Activated naive CD4-positive, alpha-beta T cell (primary cell): ENCODE measurements around the gene RAB6A.
"Not testable (repeated sequence)": the region's sequence is repeated elsewhere in the genome, so short reads cannot be mapped to it uniquely, and the experiment has no call there.

ENCODE experiments used
- DNase-seq, 4 experiments: peaks; one replicate each; lab custom pipeline; 2025; lab: John Stamatoyannopoulos, UW

RAB6A gene

DNA sequence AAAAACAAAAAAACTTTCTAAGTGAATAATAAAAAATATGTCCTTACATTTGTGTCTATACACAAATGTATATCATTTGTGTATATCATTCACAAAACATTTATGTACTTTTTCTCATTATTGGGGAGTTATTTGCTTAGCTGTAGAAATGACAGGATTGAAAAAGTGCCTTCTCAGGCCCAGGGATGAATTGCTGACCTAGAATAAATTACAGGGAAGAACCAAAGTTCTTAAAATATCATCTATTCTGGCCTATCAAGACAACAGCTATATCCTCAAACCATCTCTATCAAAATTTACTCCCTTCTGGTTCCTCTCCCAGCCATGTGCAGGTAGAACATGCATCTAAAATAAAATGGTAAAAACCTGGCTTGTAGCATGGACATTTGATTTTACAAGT lies 1.9 kb upstream of the RAB6A start:
- no peak for DNase-seq

GRCh38 chr11:73761403-73761945 lies 600 bp upstream of the RAB6A start:
- DNase-seq = no peak

DNA sequence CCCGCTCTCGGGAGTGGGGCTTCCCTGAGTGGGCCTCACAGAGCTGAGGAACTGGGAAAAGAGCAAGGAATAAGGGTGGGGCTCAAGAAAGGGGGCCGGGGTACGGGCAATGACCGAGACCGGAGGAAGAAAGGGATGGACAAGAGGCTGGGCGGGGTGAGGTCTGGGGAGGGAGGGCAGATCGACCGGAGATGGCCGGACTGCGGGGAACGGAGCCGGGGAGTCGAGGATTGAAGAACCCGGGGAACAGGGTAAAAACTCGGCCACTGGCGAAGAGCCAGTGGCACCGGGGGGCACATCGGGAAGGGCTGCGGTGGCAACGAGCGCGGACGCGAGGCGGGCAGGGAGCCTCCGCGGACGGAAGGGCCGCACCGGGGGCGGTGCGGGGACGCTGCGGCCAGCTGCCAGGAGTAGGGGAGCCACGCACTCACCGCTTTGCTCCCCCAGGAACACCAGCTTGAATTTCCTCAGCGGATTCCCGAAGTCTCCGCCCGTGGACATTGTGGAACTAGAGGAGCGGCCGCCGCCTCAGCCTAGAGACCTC lies 667 bp downstream of the RAB6A start:
- DNase-seq = peak in 1 of 4 experiments; percentile 32

DNA sequence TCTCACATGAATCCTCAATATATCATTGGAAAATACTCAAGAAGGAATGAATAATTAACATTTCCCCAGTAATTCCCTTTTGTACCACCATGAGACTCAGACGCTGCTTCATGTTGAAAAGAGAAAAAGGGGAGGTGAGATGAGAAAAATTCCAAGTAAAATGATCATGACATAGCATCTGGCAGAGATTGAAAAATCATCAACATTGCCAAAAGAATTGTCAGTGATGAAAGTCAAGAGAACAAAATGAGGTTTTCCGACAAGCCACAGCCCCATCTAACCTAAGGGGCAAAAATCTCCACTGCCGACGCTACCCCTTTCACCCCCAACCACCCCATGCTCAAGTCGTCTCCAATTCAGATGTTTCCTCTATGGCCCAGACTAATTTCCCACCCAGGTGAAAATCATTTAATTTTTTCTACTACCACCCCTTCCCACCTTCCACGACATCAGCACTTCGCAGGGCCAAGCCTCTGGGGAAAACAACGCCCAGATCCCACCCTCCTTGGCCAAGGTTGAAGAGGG lies 1.2 kb downstream of the RAB6A start:
- no peak for DNase-seq

DNA sequence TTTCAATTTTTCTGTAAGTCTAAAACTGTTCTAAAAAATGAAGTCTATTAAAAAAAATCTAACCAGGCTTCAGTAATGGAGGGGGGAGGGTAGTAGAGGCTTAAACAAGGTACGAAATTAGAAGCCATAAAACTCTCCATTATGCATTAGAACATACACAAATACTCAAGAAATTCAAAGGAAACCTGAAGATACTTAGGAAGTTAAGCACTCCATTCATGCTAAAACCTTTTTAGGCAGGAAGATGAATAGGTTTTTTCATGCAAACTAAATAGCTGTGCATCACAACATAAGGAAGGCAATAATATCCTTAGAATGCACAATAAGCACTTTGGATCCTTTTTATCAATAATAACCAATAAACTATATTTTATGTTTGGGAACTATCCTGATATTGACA lies 2.4 kb downstream of the RAB6A start:
- no peak for DNase-seq

DNA sequence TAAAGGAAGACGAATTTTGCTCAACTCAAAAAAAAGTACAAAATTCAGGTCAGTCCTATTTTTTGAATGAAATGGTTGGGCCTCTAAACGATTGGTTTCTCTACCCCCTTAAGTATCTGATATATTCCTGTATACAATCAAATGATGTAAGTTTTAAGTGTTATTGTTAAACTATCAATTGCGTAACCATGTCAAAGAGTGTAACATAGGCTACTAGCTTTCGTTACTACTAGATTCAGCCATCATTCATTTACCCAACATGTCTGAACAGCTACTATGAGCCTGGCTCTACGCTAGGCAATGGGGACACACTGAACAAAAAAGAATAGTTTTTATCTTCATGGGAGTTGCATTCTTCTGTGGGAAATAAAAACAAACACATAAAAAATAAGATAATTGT lies 3.3 kb downstream of the RAB6A start:
- DNase-seq = no peak

DNA sequence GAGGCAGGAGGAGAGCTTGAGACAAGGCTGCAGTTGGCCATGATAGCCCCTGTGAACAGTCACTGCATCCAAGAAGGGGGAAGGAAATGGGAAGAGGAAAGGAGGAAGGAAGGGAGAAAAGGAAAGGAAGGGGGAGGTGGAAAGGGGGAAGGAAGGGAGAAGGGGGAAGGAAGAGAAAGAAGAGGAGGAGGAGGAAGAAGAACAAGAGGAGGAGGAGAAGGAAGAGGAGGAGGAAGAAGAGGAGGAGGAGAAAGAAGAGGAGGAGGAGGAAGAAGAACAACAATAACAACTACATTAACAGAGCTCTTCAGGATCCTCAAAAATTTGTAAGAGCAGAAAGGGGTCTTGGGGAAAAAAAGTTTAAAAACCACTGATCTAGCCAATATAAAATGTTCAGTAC lies 5.2 kb downstream of the RAB6A start:
- no peak for DNase-seq

- no peak for DNase-seq
These were observed 6.9 kb downstream of the RAB6A start for GRCh38 chr11:73753938-73754337.

DNA sequence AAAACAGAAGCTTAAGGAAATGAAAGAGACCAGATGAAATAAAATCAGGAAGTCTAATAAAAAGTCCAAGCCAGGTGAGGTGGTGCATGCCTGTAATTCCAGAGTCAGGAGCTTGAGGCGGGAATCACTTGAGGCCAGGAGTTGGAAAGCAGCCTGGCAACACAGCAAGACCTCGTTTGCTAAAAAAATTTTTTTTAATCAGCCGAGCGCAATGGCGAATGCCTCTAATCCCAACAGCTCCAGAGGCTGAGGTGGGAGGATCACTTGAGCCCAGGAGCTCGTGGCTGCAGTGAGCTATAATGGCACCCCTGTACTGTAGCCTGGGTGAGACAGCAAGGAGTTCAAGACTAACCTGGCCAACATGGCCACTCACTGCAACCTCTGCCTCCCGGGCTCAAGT lies 8.0 kb downstream of the RAB6A start:
- no peak for DNase-seq

- DNase-seq = no peak
These were observed 8.5 kb downstream of the RAB6A start for GRCh38 chr11:73752216-73752867.

GRCh38 chr11:73750862-73751261 lies 10.0 kb downstream of the RAB6A start:
- not testable (repeated sequence) for DNase-seq

DNA sequence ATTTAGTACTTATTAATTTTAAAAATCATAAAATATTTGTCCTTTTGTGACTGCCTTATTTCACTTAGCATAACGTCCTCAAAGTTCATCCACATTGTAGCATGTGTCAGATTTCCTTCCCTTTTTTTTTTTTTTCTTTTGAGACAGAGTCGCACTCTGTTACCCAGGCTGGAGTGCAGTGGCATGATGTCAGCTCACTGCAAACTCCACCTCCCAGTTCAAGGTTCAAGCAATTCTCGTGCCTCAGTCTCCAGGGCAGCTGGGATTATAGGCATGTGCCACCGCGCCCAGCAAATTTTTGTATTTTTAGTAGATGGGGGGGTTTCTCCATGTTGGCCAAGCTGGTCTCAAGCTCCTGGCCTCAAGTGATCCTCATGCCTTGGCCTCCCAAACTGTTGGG lies 10.6 kb downstream of the RAB6A start:
- DNase-seq = no peak

GRCh38 chr11:73749118-73749517 lies 11.8 kb downstream of the RAB6A start:
- DNase-seq = no peak

DNA sequence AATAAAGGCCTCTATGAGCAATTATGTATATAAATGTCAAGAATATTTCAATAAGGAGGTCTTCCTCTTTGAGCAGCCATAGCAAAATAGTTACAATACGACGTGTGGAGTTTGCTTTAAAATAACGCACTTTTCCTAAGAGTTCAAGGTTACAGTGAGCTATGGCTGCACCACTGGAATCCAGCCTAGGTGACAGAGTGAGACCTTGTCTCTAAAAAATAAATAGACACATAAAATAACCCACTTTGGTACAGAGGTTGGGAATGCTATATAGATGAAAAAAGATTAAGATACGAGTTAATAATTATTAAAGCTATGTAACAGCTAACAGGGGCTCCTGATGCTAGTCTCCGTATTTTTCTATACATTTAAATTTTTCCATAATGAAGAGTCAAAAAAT lies 12.6 kb downstream of the RAB6A start:
- no peak for DNase-seq

- DNase-seq = no peak
These were observed 13.1 kb downstream of the RAB6A start for GRCh38 chr11:73747762-73748161.

DNA sequence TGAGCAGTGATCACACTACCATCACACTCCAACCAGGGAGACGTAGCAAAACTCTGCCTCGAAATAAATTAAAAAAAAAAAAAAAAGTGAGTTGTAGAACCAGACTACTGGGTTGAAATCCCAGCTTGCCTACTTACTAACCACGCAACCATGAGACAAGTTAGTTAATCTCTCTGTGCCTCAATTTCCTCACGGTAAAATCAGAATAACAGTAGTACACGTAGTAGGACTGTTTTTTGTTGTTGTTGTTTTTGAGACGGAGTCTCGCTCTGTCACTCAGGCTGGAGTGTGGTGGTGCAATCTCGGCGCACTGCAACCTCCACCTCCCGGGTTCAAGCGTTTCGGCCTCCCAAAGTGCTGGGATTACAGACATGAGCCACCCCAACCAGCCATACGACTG lies 14.2 kb downstream of the RAB6A start:
- no peak for DNase-seq

GRCh38 chr11:73743045-73743444 lies 17.8 kb downstream of the RAB6A start:
- no peak for DNase-seq

- not testable (repeated sequence) for DNase-seq
These were observed 24.9 kb downstream of the RAB6A start for GRCh38 chr11:73735959-73736358.

DNA sequence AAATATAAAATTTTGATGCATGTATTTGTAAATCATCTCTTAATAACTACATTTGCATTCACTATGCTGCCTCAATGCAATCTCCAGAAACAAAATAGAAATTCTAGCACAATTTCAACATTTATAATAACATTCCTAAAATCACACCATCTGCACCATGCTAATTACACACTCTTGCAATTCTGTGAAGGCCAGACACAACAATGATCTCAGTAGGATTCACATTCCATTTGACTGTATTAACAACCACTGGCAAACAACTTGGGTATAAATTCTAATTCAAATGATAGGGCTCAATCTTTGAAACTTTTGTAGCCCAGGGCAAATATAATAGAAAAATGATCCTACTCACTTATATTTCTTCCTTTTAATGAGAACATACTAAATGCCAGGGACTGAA lies 25.9 kb downstream of the RAB6A start:
- no peak for DNase-seq

DNA sequence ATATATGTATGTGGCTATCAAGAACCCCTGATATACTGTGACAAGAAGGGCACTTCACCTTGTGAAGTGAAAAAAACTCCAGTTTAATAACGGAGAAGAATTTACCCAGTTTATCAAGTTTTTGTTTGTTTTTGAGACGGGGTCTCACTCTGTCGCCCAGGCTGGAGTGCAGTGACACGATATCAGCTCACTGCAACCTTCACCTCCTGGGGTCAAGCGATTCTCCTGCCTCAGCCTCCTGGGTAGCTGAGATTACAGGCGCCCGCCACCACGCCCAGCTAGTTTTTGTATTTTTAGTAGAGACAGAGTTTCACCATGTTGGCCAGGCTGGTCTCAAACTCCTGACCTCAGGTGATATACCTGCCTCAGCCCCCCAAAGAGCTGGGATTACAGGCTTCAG lies 26.9 kb downstream of the RAB6A start:
- DNase-seq = not testable (repeated sequence)

DNA sequence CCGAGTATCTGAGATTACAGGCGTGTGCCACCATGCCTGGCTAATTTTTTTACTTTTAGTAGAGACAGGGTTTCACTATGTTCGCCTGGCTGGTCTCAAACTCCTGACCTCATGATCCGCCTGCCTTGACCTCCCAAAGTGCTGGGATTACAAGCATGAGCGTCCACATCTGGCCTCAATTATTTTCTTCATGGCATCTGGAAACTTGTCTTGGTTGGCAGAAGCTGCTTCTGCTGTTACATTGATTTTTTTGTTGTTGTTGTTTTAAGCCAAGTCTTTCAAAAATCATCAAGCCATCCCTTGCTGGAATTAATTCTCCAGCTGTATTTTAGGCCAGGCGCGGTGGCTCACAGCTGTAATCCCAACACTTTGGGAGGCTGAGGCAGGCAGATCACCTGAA lies 27.9 kb downstream of the RAB6A start:
- DNase-seq = not testable (repeated sequence)

GRCh38 chr11:73729594-73730206 lies 31.2 kb downstream of the RAB6A start:
- DNase-seq = no peak

DNA sequence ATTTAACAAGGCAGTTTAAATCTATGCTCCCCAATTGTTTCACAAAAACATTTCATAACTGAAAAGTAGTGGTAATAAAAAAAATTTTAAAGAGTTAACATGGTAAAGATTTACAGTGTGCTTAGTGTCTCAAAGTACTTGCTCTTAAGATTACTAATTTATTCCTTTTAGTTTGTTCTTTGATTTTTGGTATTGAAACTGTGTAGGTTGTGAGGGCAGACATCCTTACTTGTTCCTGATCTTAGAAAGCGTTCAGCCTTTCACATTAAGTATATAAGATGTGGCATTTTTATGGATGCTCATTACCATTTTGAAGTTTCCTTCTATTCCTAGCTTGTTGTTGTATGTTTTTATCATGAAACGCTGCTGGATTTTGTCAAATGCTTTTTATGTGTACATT lies 32.9 kb downstream of the RAB6A start:
- DNase-seq = no peak
